PFSK-1 (cell line): Measurements from ENCODE around the gene GPR32.

Source experiments
- FOXP2 ChIP-seq: optimal IDR thresholded peaks from 2 replicates; pipeline ENCODE3; 2011; ENCODE audit warnings: borderline replicate concordance, control low read depth, inconsistent platforms; ENCODE audit not compliant: insufficient read depth; ENCODE audit errors: extremely low read length, extremely low read depth
- POLR2AphosphoS5 ChIP-seq: IDR thresholded peaks from 2 replicates; pipeline ENCODE4 v1.6.1; 2012; ENCODE audit warnings: low read depth, mild to moderate bottlenecking, control low read depth, low read length, moderate library complexity
- REST ChIP-seq, 2 experiments: IDR thresholded peaks; 2 replicates each; pipeline versions ENCODE4 v1.6.1 to v1.8.0; 2011 to 2012; ENCODE audit warnings: low read depth in 2 of 2, low read length in 2 of 2, control low read depth in 1 of 2, inconsistent platforms in 1 of 2, mild to moderate bottlenecking in 1 of 2, moderate library complexity in 1 of 2; ENCODE audit not compliant: insufficient read depth in 1 of 2
- SIN3A ChIP-seq: IDR thresholded peaks from 2 replicates; pipeline ENCODE4 v1.6.1; 2012; ENCODE audit warnings: mild to moderate bottlenecking, low read length, moderate library complexity, borderline replicate concordance; ENCODE audit not compliant: insufficient read depth
- TAF1 ChIP-seq: IDR thresholded peaks from 2 replicates; pipeline ENCODE4 v1.6.1; 2012; ENCODE audit warnings: low read length, control low read depth, borderline replicate concordance; ENCODE audit not compliant: insufficient read depth

DNA sequence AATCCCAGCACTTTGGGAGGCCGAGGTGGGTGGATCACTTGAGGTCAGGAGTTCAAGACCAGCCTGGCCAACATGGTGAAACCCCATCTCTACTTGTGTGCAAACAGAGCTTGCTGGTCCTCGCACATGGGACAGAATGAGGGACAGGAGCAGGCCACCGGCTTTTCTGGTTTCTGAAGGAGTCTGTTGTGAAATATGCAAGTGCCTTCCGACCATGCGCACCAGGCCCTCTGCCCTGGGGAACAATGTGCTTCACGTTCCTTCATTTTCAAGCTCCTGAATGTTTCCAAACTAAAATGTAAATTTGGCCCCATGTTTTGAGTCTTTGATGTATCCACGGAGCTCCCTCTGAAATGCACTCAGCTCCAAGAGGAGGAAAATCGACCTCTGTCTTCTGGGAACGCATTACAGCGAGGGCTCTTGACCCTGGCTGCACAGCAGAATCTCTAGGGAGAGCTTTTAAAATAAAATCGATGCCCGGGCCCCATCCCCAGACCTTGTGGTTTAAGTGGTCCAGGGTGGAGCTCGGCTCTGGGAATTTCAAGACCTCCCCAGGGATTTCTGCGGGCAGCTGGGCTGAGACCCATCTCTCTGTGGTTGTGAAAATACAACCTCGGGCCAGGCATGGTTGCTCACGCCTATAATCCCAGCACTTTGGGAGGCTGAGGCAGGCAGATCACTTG, 10.6 kb downstream of the GPR32 start:
- TF ChIP-seq REST (IDR thresholded peaks at IDR 0.05; ENCODE audit: insufficient read depth in 1 of 2, low read depth in 2 of 2, low read length in 2 of 2) (no peak), TAF1 (no peak), POLR2AphosphoS5 (no peak), SIN3A (no peak), FOXP2 (no peak)
